Measurements from ENCODE around the gene RLIM. TPM values are rescaled to one million over a fixed set of nuclear protein-coding genes. Genes with fewer than 3 reads are reported as not detected.
A peak's percentile ranks its signal among the peaks of the same experiment; 100 is the strongest.

Gene RLIM
- total and polyA plus RNA-seq, 2 experiments from 2014 or later = 10.6 to 32.0 TPM

DNA sequence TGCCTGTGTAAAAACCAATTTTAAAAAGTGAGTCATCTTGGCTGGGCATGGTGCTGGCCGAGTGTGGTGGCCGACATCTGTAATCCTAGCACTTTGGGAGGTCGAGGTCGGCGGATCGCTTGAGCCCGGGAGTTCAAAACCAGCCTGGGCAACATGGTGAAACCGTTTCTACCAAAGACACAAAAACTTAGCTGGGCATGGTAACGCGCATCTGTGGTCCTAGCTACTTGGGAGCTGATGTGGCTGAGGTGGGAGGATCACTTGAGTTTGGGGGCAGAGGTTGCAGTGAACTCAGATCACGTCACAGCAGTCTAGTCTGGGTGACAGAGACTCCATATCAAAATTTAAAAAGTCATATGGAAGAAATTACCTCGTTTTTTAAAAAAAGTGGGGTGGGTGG, 7.6 kb downstream of the RLIM start:
- DNase-seq (ENCODE audit: low read depth in 1 of 2, low spot score in 1 of 2) = no peak
- H3K36me3 ChIP-seq = peaks cover 4% of the 10 kb centered on the region
- H3K27me3 ChIP-seq = no peaks in the 10 kb centered on the region
- no peak overlapping the region for H3K4me3 ChIP-seq
- TF ChIP-seq, protein P1, sequence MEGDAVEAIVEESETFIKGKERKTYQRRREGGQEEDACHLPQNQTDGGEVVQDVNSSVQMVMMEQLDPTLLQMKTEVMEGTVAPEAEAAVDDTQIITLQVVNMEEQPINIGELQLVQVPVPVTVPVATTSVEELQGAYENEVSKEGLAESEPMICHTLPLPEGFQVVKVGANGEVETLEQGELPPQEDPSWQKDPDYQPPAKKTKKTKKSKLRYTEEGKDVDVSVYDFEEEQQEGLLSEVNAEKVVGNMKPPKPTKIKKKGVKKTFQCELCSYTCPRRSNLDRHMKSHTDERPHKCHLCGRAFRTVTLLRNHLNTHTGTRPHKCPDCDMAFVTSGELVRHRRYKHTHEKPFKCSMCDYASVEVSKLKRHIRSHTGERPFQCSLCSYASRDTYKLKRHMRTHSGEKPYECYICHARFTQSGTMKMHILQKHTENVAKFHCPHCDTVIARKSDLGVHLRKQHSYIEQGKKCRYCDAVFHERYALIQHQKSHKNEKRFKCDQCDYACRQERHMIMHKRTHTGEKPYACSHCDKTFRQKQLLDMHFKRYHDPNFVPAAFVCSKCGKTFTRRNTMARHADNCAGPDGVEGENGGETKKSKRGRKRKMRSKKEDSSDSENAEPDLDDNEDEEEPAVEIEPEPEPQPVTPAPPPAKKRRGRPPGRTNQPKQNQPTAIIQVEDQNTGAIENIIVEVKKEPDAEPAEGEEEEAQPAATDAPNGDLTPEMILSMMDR (IDR thresholded peaks at IDR 0.05; ENCODE audit: low read depth, low read length) = no peak
- H3K4me1 ChIP-seq (ENCODE audit: low read depth) = no peaks in the 10 kb centered on the region
- H3K9me3 ChIP-seq (ENCODE audit: low read depth) = no peaks in the 10 kb centered on the region
- no peak overlapping the region for H3K27ac ChIP-seq

DNA sequence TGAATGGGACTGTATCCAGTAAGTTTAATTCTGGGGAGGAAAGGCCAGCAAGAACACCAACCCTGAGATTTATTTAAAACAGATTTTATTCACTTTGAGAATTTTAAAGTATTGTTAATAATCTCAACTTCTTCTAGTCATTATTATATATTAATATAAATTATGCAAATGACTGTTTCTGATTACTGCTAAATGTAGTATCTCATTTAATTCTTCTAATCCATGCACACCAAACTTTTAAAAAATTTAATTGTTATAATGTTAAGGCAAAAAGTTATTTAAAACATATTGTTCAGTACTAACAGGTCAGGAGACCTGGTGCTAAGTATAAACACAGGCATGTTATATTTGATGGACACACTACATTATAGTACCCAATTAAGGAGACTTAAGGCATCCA, 8.1 kb downstream of the RLIM start:
- Histone ChIP-seq H3K36me3 (peaks cover 4% of the 10 kb centered on the region), H3K9me3 (ENCODE audit: low read depth) (no peaks in the 10 kb centered on the region), H3K4me3 (no peak overlapping the region), H3K27ac (no peak overlapping the region), H3K27me3 (no peaks in the 10 kb centered on the region), H3K4me1 (ENCODE audit: low read depth) (no peaks in the 10 kb centered on the region)
- TF ChIP-seq, protein P1 (IDR thresholded peaks at IDR 0.05; ENCODE audit: low read depth, low read length) = no peak
- DNase-seq (ENCODE audit: low read depth in 1 of 2, low spot score in 1 of 2) = no peak

DNA sequence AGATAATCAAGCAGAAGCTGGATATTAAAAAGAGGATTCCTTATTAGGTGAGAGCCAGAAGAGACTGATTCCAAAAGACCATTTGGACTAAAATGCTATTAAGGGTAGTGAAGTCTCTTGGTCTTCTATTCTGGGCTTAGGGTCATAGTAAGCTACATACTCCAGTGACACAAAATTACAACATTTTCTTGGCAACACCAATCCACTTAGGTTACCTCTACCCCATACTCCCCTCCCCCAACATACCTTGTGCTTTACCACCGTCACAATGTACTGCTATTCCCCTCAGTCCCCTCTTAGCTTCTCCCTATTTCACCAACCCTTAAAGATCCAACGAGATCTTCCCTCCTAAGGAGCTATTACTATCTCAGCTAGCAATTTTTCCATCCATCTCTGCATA, 11.4 kb downstream of the RLIM start:
- Histone ChIP-seq H3K27me3 (no peaks in the 10 kb centered on the region), H3K36me3 (peaks cover 4% of the 10 kb centered on the region), H3K4me3 (no peak overlapping the region), H3K27ac (no peak overlapping the region), H3K4me1 (ENCODE audit: low read depth) (no peaks in the 10 kb centered on the region), H3K9me3 (ENCODE audit: low read depth) (no peaks in the 10 kb centered on the region)
- TF ChIP-seq, protein P1 (IDR thresholded peaks at IDR 0.05; ENCODE audit: low read depth, low read length) = no peak
- no peak for DNase-seq (ENCODE audit: low read depth in 1 of 2, low spot score in 1 of 2)

DNA sequence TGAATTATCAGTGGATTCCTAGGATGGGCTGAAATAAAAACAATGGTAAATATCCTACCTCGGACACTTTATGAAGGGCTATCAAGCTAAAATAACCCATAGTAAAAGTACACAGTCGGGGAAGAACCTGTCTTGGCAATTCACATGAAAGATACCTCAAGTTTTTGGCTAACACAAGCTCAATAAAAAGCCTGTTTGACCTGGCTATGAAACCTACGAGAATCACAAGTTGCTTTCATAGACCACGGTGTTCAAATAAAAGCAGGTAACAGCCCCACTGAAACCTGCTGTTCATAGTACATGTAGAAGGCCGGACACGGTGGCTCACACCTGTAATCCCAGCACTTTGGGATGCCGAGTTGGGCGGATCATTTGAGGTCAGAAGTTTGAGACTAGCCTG, 12.3 kb downstream of the RLIM start:
- no peaks in the 10 kb centered on the region for H3K4me1 ChIP-seq (ENCODE audit: low read depth)
- no peaks in the 10 kb centered on the region for H3K27me3 ChIP-seq
- H3K36me3 ChIP-seq = no peaks in the 10 kb centered on the region
- DNase-seq (ENCODE audit: low read depth in 1 of 2, low spot score in 1 of 2) = no peak
- no peaks in the 10 kb centered on the region for H3K9me3 ChIP-seq (ENCODE audit: low read depth)
- H3K27ac ChIP-seq = no peak overlapping the region
- no peak overlapping the region for H3K4me3 ChIP-seq
- TF ChIP-seq, protein P1 (IDR thresholded peaks at IDR 0.05; ENCODE audit: low read depth, low read length) = no peak

DNA sequence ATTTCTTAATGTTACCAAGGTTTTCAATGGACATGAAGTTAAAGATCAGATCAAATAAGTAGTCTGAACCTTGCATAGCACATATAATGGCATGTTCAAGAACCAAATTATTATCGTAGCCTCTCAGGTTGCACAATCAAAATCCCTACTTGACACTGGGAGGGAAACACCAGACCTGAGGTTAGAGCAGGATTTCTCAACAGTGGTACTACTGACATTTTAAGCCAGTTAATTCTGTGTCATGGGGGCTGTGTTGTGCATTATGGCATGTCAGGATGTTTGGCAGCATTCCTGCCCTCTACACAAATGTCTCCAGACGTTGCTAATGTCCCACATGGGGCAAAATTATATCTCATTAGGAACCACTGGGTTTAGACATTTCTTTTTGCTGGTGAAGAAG, 20.8 kb downstream of the RLIM start:
- Histone ChIP-seq H3K9me3 (ENCODE audit: low read depth) (peaks cover 4% of the 10 kb centered on the region), H3K27ac (no peak overlapping the region), H3K4me3 (no peak overlapping the region), H3K36me3 (peaks cover 20% of the 10 kb centered on the region), H3K27me3 (no peaks in the 10 kb centered on the region), H3K4me1 (ENCODE audit: low read depth) (no peaks in the 10 kb centered on the region)
- TF ChIP-seq, protein P1 (IDR thresholded peaks at IDR 0.05; ENCODE audit: low read depth, low read length) = no peak
- DNase-seq (ENCODE audit: low read depth in 1 of 2, low spot score in 1 of 2) = peak in 1 of 2 donors; percentile 59

DNA sequence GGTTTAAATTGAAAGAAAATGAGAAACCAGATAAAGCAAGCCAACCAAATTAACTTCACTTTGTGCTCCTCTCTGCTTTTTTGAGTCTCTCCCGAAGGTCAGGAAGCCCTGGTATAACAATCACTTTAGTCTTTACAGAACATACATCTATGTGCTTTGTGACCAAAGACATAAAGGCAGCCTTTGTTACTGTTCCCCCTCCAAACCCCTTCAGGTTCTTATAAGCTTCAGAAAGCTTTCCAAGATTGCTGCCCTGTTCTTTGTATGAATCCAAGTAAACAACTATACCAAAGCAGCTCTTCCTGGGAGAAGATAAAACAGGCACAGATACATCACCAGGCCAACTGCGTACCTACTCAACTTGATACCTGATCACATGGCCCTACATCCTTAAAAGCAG, 28.7 kb downstream of the RLIM start:
- TF ChIP-seq, protein P1 (IDR thresholded peaks at IDR 0.05; ENCODE audit: low read depth, low read length) = no peak
- Histone ChIP-seq H3K27me3 (no peaks in the 10 kb centered on the region), H3K4me3 (no peak overlapping the region), H3K9me3 (ENCODE audit: low read depth) (no peaks in the 10 kb centered on the region), H3K36me3 (peaks cover 4% of the 10 kb centered on the region), H3K4me1 (ENCODE audit: low read depth) (no peaks in the 10 kb centered on the region), H3K27ac (no peak overlapping the region)
- DNase-seq (ENCODE audit: low read depth in 1 of 2, low spot score in 1 of 2) = no peak
